RWPE2 (cell line): ENCODE results near the gene SDF2L1.
"Not testable (repeated sequence)": the region's sequence is repeated elsewhere in the genome, so short reads cannot be mapped to it uniquely, and the experiment has no call there.

Experiments
- ATAC-seq: fragments of 200-7000 bp; cut with Tn5 transposase; 3 replicates; pipeline ENCODE4 v1.9.1; 2021; ENCODE audit warnings: low read depth
- DNase-seq: peaks from one replicate; pipeline ENCODE4 v3.0.0-alpha.2; 2020; ENCODE audit warnings: low spot score
- H3K27ac ChIP-seq: fragments of 450-650 bp; 2 replicates; pipeline ENCODE4 v1.5.1; 2017; ENCODE audit warnings: mild to moderate bottlenecking; ENCODE audit not compliant: poor library complexity, severe bottlenecking
- H3K27me3 ChIP-seq: fragments of 250-450 bp; sonication (Bioruptor Pico); 2 replicates; pipeline ENCODE4 v1.5.1; 2021; ENCODE audit warnings: mild to moderate bottlenecking, moderate library complexity; ENCODE audit not compliant: insufficient read depth, poor library complexity, severe bottlenecking
- H3K36me3 ChIP-seq: fragments of 250-450 bp; sonication (Bioruptor Pico); 2 replicates; pipeline ENCODE4 v1.5.1; 2020; ENCODE audit warnings: low read depth, mild to moderate bottlenecking, moderate library complexity
- H3K4me1 ChIP-seq: fragments of 250-450 bp; sonication (Bioruptor Pico); 2 replicates; pipeline ENCODE4 v1.5.1; 2021; ENCODE audit warnings: mild to moderate bottlenecking, moderate library complexity; ENCODE audit not compliant: insufficient read depth, poor library complexity, severe bottlenecking
- H3K4me3 ChIP-seq: fragments of 250-450 bp; sonication (Bioruptor Pico); 2 replicates; pipeline ENCODE4 v1.5.1; 2021; ENCODE audit warnings: mild to moderate bottlenecking, moderate library complexity; ENCODE audit not compliant: severe bottlenecking
- H3K9me3 ChIP-seq: fragments of 250-450 bp; sonication (Bioruptor Pico); 2 replicates; pipeline ENCODE4 v1.5.1; 2021; ENCODE audit warnings: mild to moderate bottlenecking, moderate library complexity; ENCODE audit not compliant: severe bottlenecking
- CTCF ChIP-seq: fragments of 450-650 bp; IDR thresholded peaks from one replicate; pipeline ENCODE4 v1.5.1; 2017; ENCODE audit warnings: mild to moderate bottlenecking, moderate library complexity; ENCODE audit not compliant: poor library complexity, severe bottlenecking

Gene SDF2L1

DNA sequence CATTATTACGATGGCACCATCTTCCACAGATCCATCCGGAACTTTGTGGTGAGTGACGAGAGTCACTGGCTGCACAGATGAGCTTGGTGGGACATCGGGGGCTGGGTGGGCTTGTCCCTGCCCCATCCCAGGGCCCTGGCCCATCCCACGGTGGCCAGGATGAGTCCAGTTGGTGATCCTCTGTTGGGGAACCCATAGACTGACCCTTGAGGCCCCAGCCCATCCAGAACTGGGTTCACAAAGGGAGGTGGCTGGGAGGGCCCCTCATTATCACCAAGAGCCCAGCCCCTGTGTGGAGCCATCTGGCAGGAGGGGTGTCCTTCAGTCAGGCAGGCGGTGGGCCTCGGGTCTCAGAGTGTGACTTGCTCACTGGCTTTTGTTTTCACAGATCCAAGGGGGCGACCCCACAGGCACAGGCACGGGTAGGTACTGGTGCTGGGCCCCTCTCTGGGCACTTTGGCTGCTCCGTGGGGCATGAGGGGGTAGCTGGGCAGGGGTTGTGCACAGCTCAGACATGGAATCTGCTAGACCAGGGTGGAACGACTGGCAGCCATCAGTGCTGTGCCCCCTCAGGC lies 45.7 kb downstream of the SDF2L1 start:
- ATAC-seq (no peak), DNase-seq (no peak)
- no peaks in the 10 kb centered on the region for H3K9me3 ChIP-seq
- H3K4me1 ChIP-seq, result peaks cover 10% of the 10 kb centered on the region
- TF ChIP-seq CTCF, result no peak
- peaks cover 25% of the 10 kb centered on the region for H3K36me3 ChIP-seq
- peak overlapping the region; percentile 48 for H3K27ac ChIP-seq
- no peaks in the 10 kb centered on the region for H3K27me3 ChIP-seq
- no peak overlapping the region for H3K4me3 ChIP-seq

- peaks cover 10% of the 10 kb centered on the region for H3K4me1 ChIP-seq
- DNase-seq, result no peak
- no peak for ATAC-seq
- peak overlapping the region; percentile 48 for H3K27ac ChIP-seq
- no peaks in the 10 kb centered on the region for H3K9me3 ChIP-seq
- peaks cover 19% of the 10 kb centered on the region for H3K36me3 ChIP-seq
- no peaks in the 10 kb centered on the region for H3K27me3 ChIP-seq
- no peak overlapping the region for H3K4me3 ChIP-seq
- no peak for TF ChIP-seq CTCF
Measured at GRCh38 chr22:21688341-21688705, 46.2 kb downstream of the SDF2L1 start.

GRCh38 chr22:21688706-21689381 lies 46.7 kb downstream of the SDF2L1 start:
- DNase-seq, result no peak
- peaks cover 1% of the 10 kb centered on the region for H3K9me3 ChIP-seq
- no peak for TF ChIP-seq CTCF
- peak overlapping the region; percentile 48 for H3K27ac ChIP-seq
- H3K4me3 ChIP-seq, result no peak overlapping the region
- peaks cover 10% of the 10 kb centered on the region for H3K4me1 ChIP-seq
- peaks cover 17% of the 10 kb centered on the region for H3K36me3 ChIP-seq
- ATAC-seq, result peak; percentile 85
- no peaks in the 10 kb centered on the region for H3K27me3 ChIP-seq

- Histone ChIP-seq H3K27me3 (no peaks in the 10 kb centered on the region), H3K4me1 (peaks cover 10% of the 10 kb centered on the region), H3K9me3 (peaks cover 2% of the 10 kb centered on the region), H3K4me3 (no peak overlapping the region), H3K36me3 (peaks cover 17% of the 10 kb centered on the region), H3K27ac (no peak overlapping the region)
- DNase-seq (no peak), ATAC-seq (no peak)
- no peak for TF ChIP-seq CTCF
Measured at GRCh38 chr22:21690401-21690801, 48.3 kb downstream of the SDF2L1 start.

DNA sequence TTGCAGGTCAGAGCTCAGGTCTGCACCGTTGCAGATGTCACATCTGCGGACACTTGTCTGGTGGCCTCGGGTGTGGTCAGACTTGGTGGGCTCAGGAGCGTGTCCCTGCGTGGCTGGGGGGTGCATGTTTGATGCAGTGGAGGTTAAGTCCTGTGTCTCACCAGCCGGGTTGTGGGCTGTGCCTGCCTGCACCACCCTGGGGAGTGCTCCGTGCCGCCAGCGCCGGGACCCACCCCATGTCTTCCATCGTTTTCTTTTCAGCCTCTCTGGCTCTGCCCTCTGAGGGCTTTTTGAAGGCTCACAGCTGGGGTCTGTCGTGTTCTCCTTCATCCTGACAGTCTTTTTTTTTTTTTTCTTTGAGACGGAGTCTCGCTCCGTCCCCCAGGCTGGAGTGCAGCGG lies 49.7 kb downstream of the SDF2L1 start:
- Histone ChIP-seq H3K27ac (no peak overlapping the region), H3K9me3 (peaks cover 2% of the 10 kb centered on the region), H3K27me3 (no peaks in the 10 kb centered on the region), H3K4me1 (peaks cover 10% of the 10 kb centered on the region), H3K36me3 (peaks cover 14% of the 10 kb centered on the region), H3K4me3 (no peak overlapping the region)
- DNase-seq (no peak), ATAC-seq (no peak)
- no peak for TF ChIP-seq CTCF

DNA sequence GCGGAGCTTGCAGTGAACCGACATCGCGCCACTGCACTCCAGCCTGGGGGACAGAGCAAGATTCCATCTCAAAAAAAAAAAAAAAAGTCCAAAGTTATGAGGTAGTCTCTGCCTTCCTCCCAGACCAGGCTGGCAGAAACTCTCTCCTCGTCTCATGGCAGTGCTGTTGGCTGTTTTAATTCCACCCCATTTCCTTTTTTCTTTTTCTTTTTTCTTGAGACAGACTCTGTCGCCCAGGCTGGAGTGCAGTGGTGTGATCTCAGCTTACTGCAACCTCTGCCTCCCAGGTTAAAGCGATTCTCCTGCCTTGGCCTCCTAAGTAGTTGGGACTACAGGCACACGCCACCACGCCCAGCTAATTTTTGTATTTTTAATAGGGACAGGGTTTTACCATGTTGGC lies 50.8 kb downstream of the SDF2L1 start:
- not testable (repeated sequence) for H3K4me1 ChIP-seq, ATAC-seq, H3K27ac ChIP-seq, H3K27me3 ChIP-seq, DNase-seq, H3K9me3 ChIP-seq, H3K4me3 ChIP-seq
- H3K36me3 ChIP-seq, result peaks cover 15% of the 10 kb centered on the region
